ENCODE results near the gene ACRBP.
A peak's percentile ranks its signal among the peaks of the same experiment; 100 is the strongest.
"Not testable (repeated sequence)": the region's sequence is repeated elsewhere in the genome, so short reads cannot be mapped to it uniquely, and the experiment has no call there.

ACRBP gene

DNA sequence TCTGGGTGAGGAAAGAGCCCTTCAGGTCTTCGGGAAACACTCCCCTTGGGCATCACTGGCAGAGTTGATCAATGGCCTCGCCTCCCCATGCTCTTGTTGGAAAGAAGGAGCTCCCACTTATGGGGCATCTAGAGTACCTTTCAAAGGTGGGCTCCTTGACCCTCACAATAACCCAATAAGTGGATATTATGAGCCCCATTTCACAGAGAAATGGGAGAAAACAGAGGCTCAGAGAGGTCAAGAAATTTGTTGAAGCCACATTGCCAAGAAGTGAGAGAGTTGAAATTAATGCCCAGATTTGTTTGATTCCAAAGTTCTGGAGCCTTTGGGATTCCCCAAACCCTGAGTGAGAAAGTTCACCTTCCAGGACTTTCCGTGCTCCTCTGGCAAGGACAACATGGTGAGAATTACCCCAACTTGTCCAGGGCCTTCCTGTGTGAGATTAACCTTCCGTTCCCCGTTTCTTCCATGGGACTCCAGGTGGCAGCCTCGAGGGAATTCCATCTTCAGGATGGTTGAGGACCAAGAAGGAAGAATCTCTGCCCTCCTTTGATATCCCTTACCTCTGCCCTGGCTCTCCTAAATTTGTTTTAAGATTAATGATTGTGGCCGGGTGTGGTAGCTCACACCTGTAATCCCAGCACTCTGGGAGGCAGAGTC lies 32.6 kb downstream of the ACRBP start:
- DNase-seq, result no peak

DNA sequence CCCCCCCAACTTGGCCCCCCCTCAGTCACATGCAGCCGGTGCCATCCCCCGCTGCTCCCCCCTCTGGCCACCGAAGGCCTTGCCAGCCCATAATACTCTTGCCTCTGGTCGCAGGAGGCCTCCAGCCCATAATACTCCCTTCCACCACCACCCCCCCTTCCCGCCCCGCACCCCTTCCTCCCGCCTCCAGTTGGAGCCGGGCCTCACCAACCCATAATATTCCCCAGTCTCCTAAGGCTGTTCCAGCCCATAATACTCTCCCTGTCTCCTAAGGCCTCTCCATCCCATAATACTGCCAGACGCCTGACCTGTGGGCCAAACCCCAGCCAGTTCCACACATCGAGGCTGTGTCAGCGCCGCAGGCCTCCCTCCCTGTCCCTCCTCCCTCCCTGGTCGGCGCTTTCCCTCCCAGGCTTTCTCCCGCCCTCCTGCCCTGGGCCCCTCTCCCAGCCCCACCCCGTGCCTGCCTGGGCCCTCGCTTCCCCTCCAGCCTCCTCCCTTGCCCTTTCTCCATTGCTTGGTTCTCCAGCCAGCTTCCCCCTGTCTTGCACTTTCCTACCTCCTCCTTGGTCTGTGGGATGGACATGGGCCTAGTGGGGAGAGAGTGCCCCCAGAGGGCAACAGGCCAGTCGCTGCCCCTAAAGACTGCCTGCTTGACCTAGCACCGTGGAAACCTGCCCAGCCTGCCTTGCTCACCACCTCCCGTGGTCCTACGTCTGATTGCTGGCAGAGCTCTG lies 33.3 kb downstream of the ACRBP start:
- peak; percentile 79 for DNase-seq

DNA sequence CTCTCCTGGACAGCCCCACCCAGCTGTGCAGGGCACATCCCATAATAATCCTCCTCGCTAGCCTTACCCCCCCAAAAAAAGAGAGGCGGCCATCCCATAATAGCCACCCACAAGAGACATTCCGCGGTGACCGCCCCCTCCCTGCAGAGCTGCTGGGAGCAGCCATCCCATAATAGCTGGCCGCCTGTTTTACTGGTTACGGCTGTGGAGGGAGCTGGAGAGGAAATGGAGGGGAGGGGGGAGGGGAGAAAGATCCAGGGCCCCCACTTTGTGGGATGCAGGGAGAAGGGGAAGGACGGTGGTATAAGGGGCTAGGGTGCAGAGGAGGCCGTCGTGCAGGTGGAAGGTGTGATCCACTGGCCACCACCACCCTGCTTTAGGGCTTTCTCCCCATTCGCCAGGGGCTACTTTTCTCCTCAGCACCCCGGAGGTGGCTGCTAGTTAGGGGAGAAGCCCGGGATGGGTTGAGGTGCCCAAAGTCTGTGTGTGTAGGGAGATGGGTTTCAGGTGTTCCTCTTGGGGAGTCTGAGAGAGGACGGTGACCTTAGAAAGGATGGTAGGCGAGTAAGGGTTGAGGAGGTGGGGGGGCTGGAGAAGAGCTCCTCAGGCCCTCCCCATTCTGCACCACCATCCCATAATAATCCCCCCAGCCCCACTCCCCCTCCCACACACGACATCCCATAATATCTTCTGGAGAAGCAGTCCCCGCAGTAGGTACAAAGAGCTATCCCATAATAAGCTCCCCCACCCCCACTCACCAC lies 34.0 kb downstream of the ACRBP start:
- no peak for DNase-seq

DNA sequence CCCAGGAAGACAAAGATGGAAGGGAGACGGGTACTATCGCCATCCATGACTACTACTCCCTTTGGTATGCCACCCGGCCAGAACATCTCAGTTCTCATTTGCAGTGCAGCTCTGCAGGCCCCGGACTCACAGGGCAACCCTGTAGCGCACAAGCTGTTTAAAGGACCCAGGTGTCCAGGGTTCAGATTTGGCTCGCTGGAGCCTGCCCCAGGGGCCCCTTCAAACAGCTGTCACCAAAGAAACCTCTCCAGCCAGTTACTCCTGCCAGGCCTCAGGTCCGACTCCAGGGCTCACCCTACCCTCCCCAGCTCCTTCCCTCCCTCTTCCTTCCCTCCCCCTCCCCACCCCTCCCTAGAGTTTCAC lies 34.6 kb downstream of the ACRBP start:
- DNase-seq, result no peak

DNA sequence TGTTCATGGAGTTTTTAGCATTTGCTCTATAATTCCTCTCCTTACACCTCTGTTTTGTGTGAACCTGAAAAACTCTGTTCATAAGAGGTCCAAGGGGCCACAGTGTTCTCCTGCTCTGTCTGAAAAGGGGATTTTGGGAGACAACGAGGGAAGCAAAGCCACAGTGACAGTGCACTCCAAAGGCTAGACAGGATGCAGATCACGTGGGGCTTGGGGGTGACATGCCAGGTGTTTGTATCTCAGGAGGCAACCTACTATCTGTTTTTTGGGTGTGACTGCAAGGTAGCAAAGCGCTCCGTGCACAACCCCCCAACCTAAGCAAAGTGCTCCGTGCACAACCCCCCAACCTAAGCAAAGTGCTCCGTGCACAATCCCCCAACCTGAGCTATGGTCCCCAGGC lies 35.0 kb downstream of the ACRBP start:
- DNase-seq, result no peak

DNA sequence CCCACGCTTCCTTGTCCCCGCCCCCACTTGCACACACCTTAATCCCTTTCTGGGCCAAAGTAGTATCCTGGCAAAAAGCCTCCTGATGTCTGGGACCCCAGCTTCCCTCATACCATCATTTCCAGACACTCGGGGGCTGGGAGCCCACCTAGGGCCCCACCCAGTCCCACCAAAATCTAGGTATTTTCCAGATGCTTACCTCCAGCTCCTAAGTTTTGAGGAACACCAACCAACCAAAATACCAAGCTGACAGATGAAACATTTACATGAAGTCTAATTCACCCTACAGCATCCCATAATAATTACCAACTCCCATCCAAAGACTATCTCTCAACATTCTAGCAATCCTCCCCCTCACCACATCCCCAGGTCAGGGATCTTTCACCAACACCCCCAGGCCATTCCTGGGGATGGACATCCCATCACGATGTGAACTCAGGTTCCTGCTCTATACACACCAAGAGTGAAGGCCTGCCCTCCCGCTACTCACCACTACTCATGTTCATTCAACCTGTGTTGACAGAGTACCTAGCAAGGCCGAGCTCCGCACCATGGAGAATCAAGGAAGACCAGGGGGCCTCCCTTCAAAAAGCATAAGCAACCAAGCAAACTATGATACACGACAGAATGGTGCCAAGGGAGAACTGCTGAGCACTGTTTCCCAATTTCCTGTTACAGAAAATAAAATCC lies 38.5 kb downstream of the ACRBP start:
- DNase-seq, result no peak

DNA sequence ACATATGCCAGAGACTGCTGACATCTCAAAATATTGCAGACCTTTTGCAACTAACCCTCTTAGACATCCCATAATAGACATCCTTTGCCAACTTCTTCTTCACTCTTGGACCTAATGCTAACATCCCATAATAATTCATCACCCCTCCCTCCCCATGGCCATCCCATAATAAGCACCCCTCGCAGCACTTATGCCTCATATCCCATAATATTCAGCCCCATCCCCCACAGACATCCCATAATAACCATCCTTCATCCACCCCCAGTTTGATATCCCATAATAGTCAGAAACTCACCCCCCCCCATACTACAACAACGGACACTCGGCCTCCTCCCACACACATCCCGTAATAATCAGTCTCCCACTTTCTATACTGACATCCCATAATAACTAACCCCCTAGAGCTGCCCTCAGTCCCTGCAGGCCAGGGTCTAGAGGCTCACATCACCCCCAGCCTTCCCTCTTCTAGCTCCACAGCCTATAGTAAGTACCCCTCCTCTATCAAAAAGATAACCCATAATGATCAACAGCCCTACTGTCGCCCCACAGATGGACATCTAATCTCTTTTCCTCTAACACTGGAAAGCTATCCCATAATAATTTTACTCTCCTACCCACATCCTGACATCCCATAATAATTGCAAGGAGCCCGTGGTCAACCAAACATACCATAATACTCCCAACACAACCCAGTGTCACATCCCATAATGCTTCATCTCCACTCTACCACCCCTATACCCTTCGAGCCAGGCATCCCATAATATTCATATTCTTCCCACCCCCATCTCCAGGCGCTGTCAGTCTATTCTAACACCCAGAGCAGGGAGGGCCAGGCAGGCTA lies 39.3 kb downstream of the ACRBP start:
- no peak for DNase-seq

DNA sequence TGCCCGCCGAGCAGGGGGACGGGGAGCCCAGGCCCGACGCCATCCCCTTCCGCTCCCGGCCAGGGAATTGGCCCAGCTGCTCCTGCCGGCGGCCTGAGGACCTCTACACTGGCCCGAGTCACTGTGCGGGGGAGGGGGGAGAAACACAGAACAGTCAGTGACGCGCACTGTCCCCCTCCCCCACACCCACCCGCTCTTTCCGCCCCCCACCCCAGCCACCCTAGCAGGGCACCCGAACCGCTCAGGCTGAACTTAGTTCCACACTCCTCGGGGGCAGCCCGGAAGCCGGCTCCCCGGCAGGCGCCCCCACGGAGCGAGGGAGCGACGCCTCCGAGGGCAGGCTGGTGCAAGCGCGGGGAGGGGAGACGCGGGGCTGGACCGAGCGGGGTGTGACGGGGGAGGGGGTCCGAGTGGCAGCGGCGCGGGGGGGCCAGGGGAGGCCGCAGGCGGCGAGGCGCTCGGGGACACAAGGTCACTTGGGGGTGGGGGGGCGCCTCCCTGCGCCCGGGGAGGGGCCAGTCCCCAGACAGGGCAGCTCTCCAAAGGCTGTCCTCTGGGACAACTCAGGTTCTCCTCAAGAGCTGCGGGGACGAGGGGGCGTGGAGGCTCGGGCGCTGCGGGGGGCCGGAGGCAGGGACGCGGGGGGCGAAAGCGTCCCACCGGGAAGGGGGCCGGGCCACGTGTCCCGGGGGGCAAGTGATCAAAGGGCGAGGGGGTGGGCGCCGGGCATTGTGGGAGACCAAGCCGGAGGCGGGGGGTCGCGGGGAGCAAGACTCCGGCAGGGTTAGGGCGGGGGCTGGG lies 40.7 kb downstream of the ACRBP start:
- no peak for DNase-seq

DNA sequence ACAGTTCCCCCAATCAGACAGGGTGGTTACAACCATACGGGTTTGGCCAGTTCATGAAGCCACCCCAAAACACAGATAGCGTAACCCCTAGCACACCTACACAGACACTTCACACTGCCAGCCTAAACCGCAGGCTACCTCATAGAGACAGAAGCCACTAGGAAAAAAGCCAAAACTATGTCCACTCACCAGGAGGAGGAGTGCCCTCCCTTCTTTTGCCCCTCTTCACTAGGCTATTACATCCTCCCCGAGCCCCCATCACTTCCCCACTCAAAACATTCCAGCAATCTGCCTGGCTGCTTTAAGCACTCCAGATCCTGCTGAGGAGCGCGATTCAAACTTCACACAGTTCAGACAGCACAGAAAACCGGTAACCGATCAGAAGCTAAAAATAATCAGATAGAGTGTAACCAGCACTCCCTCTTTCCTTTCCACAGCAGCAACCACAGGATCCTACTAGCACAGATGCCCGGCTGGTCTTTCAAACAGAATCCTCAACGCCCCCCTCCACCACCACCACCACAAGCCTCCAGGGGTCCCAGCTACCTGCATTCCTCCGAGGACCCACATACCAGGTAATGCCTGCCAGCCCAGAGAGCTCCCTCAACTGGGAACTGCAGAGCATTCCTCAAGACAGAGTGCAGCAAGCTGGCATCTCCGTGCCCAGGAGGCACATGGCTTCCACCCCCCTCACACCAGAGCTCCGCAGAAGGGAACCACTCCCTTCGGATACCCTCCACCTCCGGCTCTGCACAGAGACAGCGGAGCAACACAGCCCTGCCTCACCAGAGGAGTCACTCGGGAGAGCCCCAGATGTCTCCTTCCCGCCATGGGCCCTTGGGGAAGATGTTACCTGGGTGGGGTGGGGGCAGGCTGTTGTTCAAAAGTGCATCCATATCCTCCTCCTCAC lies 41.6 kb downstream of the ACRBP start:
- DNase-seq, result no peak

DNA sequence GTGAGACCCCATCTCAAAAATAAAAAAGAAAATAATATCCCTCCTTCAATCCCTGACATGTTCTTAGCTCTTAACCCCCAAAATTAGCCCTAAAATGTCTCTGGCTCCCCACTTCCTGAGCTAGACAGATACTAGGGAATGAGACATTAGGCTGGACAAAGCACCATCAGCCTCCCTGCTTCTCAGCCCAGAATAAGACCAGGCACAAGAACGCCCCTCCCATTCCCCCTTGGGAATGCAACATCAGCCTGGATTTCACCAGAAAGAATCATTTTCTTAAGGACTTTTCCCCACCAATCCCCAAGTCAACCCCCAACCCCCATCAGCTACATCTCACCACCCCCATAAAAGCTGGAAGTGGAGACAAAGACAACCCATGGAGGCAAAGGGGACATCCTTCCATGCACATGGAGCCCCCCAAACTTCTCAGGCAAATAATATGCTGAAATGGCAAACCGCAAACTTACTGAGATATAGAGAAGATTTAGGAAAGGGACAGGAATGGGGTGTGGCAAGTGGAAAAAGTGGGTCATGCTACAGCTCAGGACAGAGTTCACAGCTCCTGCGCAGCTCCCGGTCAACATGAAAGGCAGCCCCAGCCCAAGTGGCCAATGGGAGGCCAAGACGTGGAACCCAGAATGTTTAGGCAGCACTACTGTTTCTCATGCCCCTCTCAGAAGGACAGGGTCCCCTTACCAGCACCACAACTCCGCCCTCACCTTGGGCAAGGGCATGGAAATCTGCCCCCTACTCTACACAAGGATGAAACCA lies 42.8 kb downstream of the ACRBP start:
- no peak for DNase-seq

DNA sequence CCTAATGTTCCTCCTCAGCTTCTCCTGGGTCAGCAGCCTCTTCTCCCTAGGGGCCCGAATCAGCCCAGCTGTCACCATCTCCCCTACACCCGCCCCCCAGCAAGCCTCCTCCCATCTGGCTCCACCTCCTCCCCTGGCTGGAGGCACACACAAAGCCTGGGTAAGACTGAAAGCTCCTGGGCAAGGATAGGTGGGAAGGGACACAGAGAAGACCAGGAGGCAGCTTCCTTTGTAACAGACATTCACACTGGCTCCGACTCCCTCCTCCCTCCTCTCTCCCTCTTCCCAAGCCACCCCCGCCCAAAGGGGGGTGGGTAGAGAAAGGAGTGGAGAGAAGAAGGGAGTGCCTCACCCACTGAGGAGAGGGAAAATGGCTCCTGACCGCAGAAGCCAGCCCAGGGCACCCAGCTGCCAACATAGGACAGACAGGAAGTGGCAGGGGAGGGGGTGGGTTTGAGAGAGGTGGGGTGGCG lies 44.1 kb downstream of the ACRBP start:
- DNase-seq, result no peak

DNA sequence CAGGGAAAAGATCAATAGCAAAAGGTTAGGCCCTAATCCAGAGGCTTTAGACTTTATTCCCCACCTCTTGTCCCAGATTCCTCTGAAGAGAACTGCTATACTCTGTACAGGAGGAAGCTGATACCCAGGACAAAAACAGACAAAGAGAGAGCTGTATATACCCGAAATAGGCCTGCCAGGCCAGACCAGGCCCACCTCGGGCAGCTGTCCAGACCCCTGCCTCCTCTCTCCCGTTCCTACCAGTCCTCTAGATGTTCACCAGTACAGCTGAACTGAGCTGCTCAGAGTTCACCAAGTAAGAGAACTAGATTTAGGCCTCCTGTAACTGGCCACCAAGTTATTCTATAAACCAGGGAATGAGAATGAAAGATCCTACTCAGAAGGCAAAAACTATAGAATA lies 44.7 kb downstream of the ACRBP start:
- DNase-seq, result no peak

DNA sequence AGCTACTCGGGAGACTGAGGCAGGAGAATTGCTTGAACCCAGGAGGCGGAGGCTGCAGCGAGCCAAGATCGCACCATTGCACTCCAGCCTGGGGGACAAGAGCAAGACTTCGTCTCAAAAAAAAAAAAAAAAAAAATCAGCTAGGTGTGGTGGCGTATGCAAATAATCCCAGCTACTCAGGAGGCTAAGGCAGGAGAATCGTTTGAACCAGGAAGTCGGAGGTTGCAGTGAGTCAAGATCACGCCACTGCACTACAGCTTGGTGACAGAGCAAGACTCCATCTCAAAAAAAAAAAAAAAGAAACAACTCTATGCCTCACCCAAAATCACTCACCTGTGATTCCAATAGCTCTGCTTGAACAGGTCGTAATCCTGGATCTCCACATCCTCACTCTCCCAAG lies 51.6 kb downstream of the ACRBP start:
- not testable (repeated sequence) for DNase-seq

DNA sequence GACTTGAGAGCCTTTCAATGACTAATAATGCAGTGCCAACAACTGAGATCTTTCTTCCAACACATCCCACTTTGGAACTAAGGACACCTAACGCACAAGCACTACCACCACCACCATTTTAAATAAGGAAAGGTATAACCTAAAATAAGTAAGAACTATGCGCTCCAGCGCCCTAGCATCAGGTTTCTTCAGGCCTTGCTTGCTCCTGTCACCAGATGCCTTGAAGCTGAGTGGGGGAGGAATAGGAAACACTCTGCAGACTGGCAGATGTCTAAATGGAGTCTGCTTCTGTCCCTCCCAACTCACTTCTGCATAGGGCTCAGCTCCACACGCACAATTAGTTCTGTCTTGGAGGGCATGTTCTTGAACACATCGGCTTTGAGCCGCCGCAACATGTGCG lies 55.1 kb downstream of the ACRBP start:
- no peak for DNase-seq

Measured in amniotic stem cell (primary cell).